Stimulated activated CD4-positive, alpha-beta T cell treated with anti-CD3 and anti-CD28 coated beads, TNF-alpha, amount 100 ng/mL, for 1 hour (primary cell): Measurements from ENCODE around the gene SLC16A4.

ENCODE experiments used
- DNase-seq, 3 donors: peaks; one replicate each; pipeline ENCODE4 v3.0.0-alpha.2; 2020; ENCODE audit warnings: low read depth in 3 of 3, low spot score in 1 of 3

Gene SLC16A4

GRCh38 chr1:110335265-110335664 lies 55.6 kb downstream of the SLC16A4 start:
- DNase-seq = no peak

GRCh38 chr1:110328700-110329099 lies 62.1 kb downstream of the SLC16A4 start:
- DNase-seq = no peak

GRCh38 chr1:110328274-110328673 lies 62.6 kb downstream of the SLC16A4 start:
- DNase-seq = no peak

- no peak for DNase-seq
Observed at GRCh38 chr1:110326826-110327225, 64.0 kb downstream of the SLC16A4 start.

GRCh38 chr1:110324667-110325066 lies 66.2 kb downstream of the SLC16A4 start:
- DNase-seq = no peak

GRCh38 chr1:110321846-110322245 lies 69.0 kb downstream of the SLC16A4 start:
- DNase-seq = no peak

- DNase-seq = no peak
Observed at GRCh38 chr1:110321045-110321444, 69.8 kb downstream of the SLC16A4 start.

GRCh38 chr1:110320168-110320518 lies 70.7 kb downstream of the SLC16A4 start:
- DNase-seq = no peak

GRCh38 chr1:110319332-110320167 lies 71.3 kb downstream of the SLC16A4 start:
- no peak for DNase-seq

GRCh38 chr1:110318046-110318445 lies 72.8 kb downstream of the SLC16A4 start:
- no peak for DNase-seq

GRCh38 chr1:110316735-110317134 lies 74.1 kb downstream of the SLC16A4 start:
- DNase-seq = no peak
